Sigmoid colon (tissue), 7 donors: ENCODE results near the gene ZC3H10. TPM values are rescaled to one million over a fixed set of nuclear protein-coding genes. Genes with fewer than 3 reads are reported as not detected.
A peak's percentile ranks its signal among the peaks of the same experiment; 100 is the strongest.

Experiments used
- DNase-seq: peaks from one replicate; pipeline ENCODE4 v3.0.0-alpha.2; 2019
- H3K27ac ChIP-seq, 4 donors: fragments of 200-600 bp; sonication (generic); one replicate each; pipeline ENCODE4 v1.5.1; 2016 to 2019; ENCODE audit warnings: mild to moderate bottlenecking in 1 of 4
- H3K27me3 ChIP-seq, 3 donors: fragments of 200-600 bp; sonication (generic); one replicate each; pipeline ENCODE4 v1.5.1; 2019; ENCODE audit warnings: mild to moderate bottlenecking in 1 of 3
- H3K36me3 ChIP-seq, 4 donors: fragments of 200-600 bp; sonication (generic); one replicate each; pipeline ENCODE4 v1.5.1; 2016 to 2019
- H3K4me1 ChIP-seq, 4 donors: fragments of 200-600 bp; sonication (generic); one replicate each; pipeline ENCODE4 v1.5.1; 2017 to 2019
- H3K4me3 ChIP-seq, 4 donors: fragments of 200-600 bp; sonication (generic); one replicate each; pipeline ENCODE4 v1.5.1; 2017 to 2019; ENCODE audit warnings: mild to moderate bottlenecking in 2 of 4, moderate library complexity in 1 of 4
- H3K9me3 ChIP-seq, 4 donors: fragments of 200-600 bp in 3 of 4; sonication (generic) in 3 of 4; one replicate each; pipeline versions ENCODE4 v1.5.1 to v1.6.1; 2013 to 2019
- CTCF ChIP-seq, 4 experiments: fragments of 450-650 bp in 3 of 4; fragments of 200-600 bp in 1 of 4; IDR thresholded peaks; one replicate each; pipeline ENCODE4 v1.5.1; 2016 to 2019; ENCODE audit warnings: antibody characterized with exemption in 4 of 4, mild to moderate bottlenecking in 3 of 4, moderate library complexity in 2 of 4
- EP300 ChIP-seq, 4 donors: sonication (generic); formaldehyde crosslinking; IDR thresholded peaks; one replicate each; pipeline ENCODE4 v1.6.1; 2017; ENCODE audit warnings: antibody characterized with exemption in 4 of 4
- POLR2A ChIP-seq, 2 donors: fragments of 450-650 bp; IDR thresholded peaks; one replicate each; pipeline ENCODE4 v1.6.1; 2016; ENCODE audit warnings: antibody characterized with exemption in 2 of 2, mild to moderate bottlenecking in 2 of 2, moderate library complexity in 2 of 2
- POLR2AphosphoS5 ChIP-seq, 4 donors: sonication (generic); formaldehyde crosslinking; IDR thresholded peaks; one replicate each; pipeline ENCODE4 v1.6.1; 2017; ENCODE audit warnings: antibody characterized with exemption in 4 of 4
- WGBS, 2 donors: extraction: QIAGEN DNeasy Blood & Tissue Kit; methylation state at CpG; one replicate each; pipeline ENCODE4 v1.1.7; 2013; 5-methylcytosine and 5-hydroxymethylcytosine counted together
- intact Hi-C: fragments of 100-400 bp; cut with DNase I; formaldehyde crosslinking; loops from one replicate; pipeline ENCODE4 v1.15.1; 2023
- polyA plus RNA-seq, 3 donors: library from polyadenylated mRNA; stranded (reverse); fragments of 200-250 nt; gene quantifications; one replicate each; pipeline ENCODE4 v1.2.3, GENCODE V29; 2013
- total RNA-seq, 4 donors: library from RNA; depleted of rRNA; stranded (reverse); fragments of >200 nt; gene quantifications; one replicate each; pipeline ENCODE4 v1.1.0, GENCODE V29; 2016
- donor health status: healthy with polysubstance abuse.
- donor health status: Bipolar disorder and iron deficiency.
- donor health status: healthy.

ZC3H10 gene
- total and polyA plus RNA-seq, 7 donors = 1.2 to 6.9 (median 3.9) TPM

- DNase-seq = no peak
- intact Hi-C loops = no loop called here
- 11 to 24% methylated on average over 2 of the region's 2 CpGs for WGBS, 2 donors
- Histone ChIP-seq H3K4me3 (peak overlapping the region; percentile 67 to 91 (median 78)), H3K27ac (peak overlapping the region in 2 of 4 donors; percentile 84 to 86), H3K9me3 (no peaks in the 10 kb centered on the region), H3K27me3 (no peaks in the 10 kb centered on the region), H3K4me1 (peaks cover 0 to 27% (median 21%) of the 10 kb centered on the region in 4 donors), H3K36me3 (peaks cover 27 to 41% (median 31%) of the 10 kb centered on the region in 4 donors)
- TF ChIP-seq POLR2A (IDR thresholded peaks at IDR 0.05) = no peak
- no peak for TF ChIP-seq EP300 (IDR thresholded peaks at IDR 0.05)
Observed at GRCh38 chr12:56105609-56105902, 12.5 kb upstream of the ZC3H10 start.

- Histone ChIP-seq H3K9me3 (no peaks in the 10 kb centered on the region), H3K27me3 (no peaks in the 10 kb centered on the region), H3K27ac (no peak overlapping the region), H3K36me3 (peaks cover 36 to 57% (median 48%) of the 10 kb centered on the region in 4 donors), H3K4me3 (no peak overlapping the region), H3K4me1 (peaks cover 0 to 27% (median 21%) of the 10 kb centered on the region in 4 donors)
- WGBS, 2 donors = 95 to 96% methylated on average over 3 of the region's 3 CpGs
- intact Hi-C loops = no loop called here
- TF ChIP-seq CTCF (IDR thresholded peaks at IDR 0.05) = no peak
- TF ChIP-seq POLR2A (IDR thresholded peaks at IDR 0.05) = no peak
- TF ChIP-seq POLR2AphosphoS5 (IDR thresholded peaks at IDR 0.05) = no peak
- TF ChIP-seq EP300 (IDR thresholded peaks at IDR 0.05) = no peak
- DNase-seq = no peak
Observed at GRCh38 chr12:56107242-56107641, 10.8 kb upstream of the ZC3H10 start.

GRCh38 chr12:56110571-56110970, 7.5 kb upstream of the ZC3H10 start:
- Histone ChIP-seq H3K4me1 (peaks cover 0 to 14% (median 11%) of the 10 kb centered on the region in 4 donors), H3K27me3 (no peaks in the 10 kb centered on the region), H3K9me3 (no peaks in the 10 kb centered on the region), H3K27ac (no peak overlapping the region), H3K4me3 (no peak overlapping the region), H3K36me3 (peaks cover 43 to 76% (median 61%) of the 10 kb centered on the region in 4 donors)
- WGBS, 2 donors = 93 to 96% methylated on average over 5 of the region's 5 CpGs
- DNase-seq = no peak
- no peak for TF ChIP-seq POLR2A (IDR thresholded peaks at IDR 0.05)
- TF ChIP-seq CTCF (IDR thresholded peaks at IDR 0.05) = no peak
- no peak for TF ChIP-seq POLR2AphosphoS5 (IDR thresholded peaks at IDR 0.05)
- TF ChIP-seq EP300 (IDR thresholded peaks at IDR 0.05) = no peak
- intact Hi-C loops = no loop called here

- no peak for TF ChIP-seq POLR2A (IDR thresholded peaks at IDR 0.05)
- no peak for TF ChIP-seq POLR2AphosphoS5 (IDR thresholded peaks at IDR 0.05)
- TF ChIP-seq CTCF (IDR thresholded peaks at IDR 0.05) = no peak
- no peak for TF ChIP-seq EP300 (IDR thresholded peaks at IDR 0.05)
- Histone ChIP-seq H3K27ac (no peak overlapping the region), H3K9me3 (no peaks in the 10 kb centered on the region), H3K36me3 (peaks cover 30 to 50% (median 41%) of the 10 kb centered on the region in 4 donors), H3K27me3 (no peaks in the 10 kb centered on the region), H3K4me3 (no peak overlapping the region), H3K4me1 (peaks cover 0 to 22% (median 9%) of the 10 kb centered on the region in 4 donors)
- no peak for DNase-seq
- intact Hi-C loops = no loop called here
- 96 to 100% methylated on average over 1 of the region's 1 CpG for WGBS, 2 donors
Observed at GRCh38 chr12:56114084-56114483, 4.0 kb upstream of the ZC3H10 start.

GRCh38 chr12:56115329-56115728, 2.7 kb upstream of the ZC3H10 start:
- Histone ChIP-seq H3K9me3 (no peaks in the 10 kb centered on the region), H3K4me3 (peak overlapping the region; percentile 59 to 88 (median 64)), H3K27ac (peak overlapping the region; percentile 87 to 98 (median 94)), H3K27me3 (no peaks in the 10 kb centered on the region), H3K36me3 (peaks cover 18 to 41% (median 32%) of the 10 kb centered on the region in 4 donors), H3K4me1 (peaks cover 0 to 34% (median 21%) of the 10 kb centered on the region in 4 donors)
- no peak for TF ChIP-seq CTCF (IDR thresholded peaks at IDR 0.05)
- no peak for TF ChIP-seq POLR2A (IDR thresholded peaks at IDR 0.05)
- TF ChIP-seq POLR2AphosphoS5 (IDR thresholded peaks at IDR 0.05) = no peak
- TF ChIP-seq EP300 (IDR thresholded peaks at IDR 0.05) = no peak
- intact Hi-C loops = loop anchor here (5.0 kb wide), 1 partner anchor 1407 kb away; the partner anchor contains the start of genes DDIT3 and MBD6
- WGBS, 2 donors = 48% methylated on average over 10 of the region's 10 CpGs
- DNase-seq = peak; percentile 77
